Measurements from ENCODE around the gene DLGAP1. TPM values are rescaled to one million over a fixed set of nuclear protein-coding genes. Genes with fewer than 3 reads are reported as not detected.

The DLGAP1 gene
- total and polyA plus RNA-seq, 2 of the 13 experiments (the other 11 are each of a cell fraction or from before 2014, with no cell fraction given) = 0.01 TPM; not detected in 1

- DNase-seq (ENCODE audit: low spot score) (no peak), ATAC-seq (no peak), FAIRE-seq (no peak)
- WGBS (ENCODE audit: low lambda C conversion rate) = 0% methylated on average over 1 of the region's 1 CpG
- Histone ChIP-seq H3K9ac (ENCODE audit: insufficient read depth, low read depth, low read length) (no peak overlapping the region), H3K9me3 (ENCODE audit: low read length) (no peaks in the 10 kb centered on the region), H2AFZ (ENCODE audit: low read length) (no peak overlapping the region), H3K79me2 (ENCODE audit: insufficient read depth, low read length) (no peaks in the 10 kb centered on the region), H3K4me1 (ENCODE audit: insufficient read depth, low read length) (no peaks in the 10 kb centered on the region), H3K4me2 (ENCODE audit: low read depth, low read length) (no peak overlapping the region), H3K27ac (ENCODE audit: extremely low read length, insufficient read depth, low read length) (no peak overlapping the region), H3K4me3 (replicated peaks in 1 of 3; ENCODE audit: insufficient read depth in 1 of 3, low read depth in 2 of 3, low read length in 3 of 3) (no peak overlapping the region), H3K27me3 (ENCODE audit: control insufficient read depth in 1 of 2, insufficient read depth in 2 of 2, low read length in 2 of 2) (no peaks in the 10 kb centered on the region), H3K36me3 (replicated peaks in 1 of 2; ENCODE audit: control insufficient read depth in 1 of 2, insufficient read depth in 2 of 2, low read length in 2 of 2) (no peaks in the 10 kb centered on the region), H4K20me1 (ENCODE audit: insufficient read depth, low read length) (no peaks in the 10 kb centered on the region)
- TF ChIP-seq ZNF234 (CRISPR knock-in tag; conservative IDR thresholded peaks at IDR 0.05) (no peak), MLXIP (CRISPR knock-in tag; IDR thresholded peaks at IDR 0.05; ENCODE audit: borderline replicate concordance) (no peak), ZNF20 (CRISPR knock-in tag; IDR thresholded peaks at IDR 0.05) (no peak), ZNF788 (CRISPR knock-in tag; IDR thresholded peaks at IDR 0.05; ENCODE audit: borderline replicate concordance) (no peak), ZSCAN30 (CRISPR knock-in tag; IDR thresholded peaks at IDR 0.05) (no peak), STAT5B (CRISPR knock-in tag; IDR thresholded peaks at IDR 0.05) (no peak), ZFY (CRISPR knock-in tag; IDR thresholded peaks at IDR 0.05) (no peak), TFE3 (CRISPR knock-in tag; IDR thresholded peaks at IDR 0.05) (no peak), NR2C2 (CRISPR knock-in tag; IDR thresholded peaks at IDR 0.05; ENCODE audit: borderline replicate concordance) (no peak), ZBTB10 (CRISPR knock-in tag; IDR thresholded peaks at IDR 0.05; ENCODE audit: borderline replicate concordance) (no peak), POLR2A (IDR thresholded peaks at IDR 0.05; ENCODE audit: insufficient read depth in 1 of 2, low read depth in 2 of 2, low read length in 2 of 2) (no peak), PHB2 (IDR thresholded peaks at IDR 0.05; ENCODE audit: partially characterized antibody) (no peak), ZNF703 (CRISPR knock-in tag; IDR thresholded peaks at IDR 0.05; ENCODE audit: borderline replicate concordance) (no peak), DRAP1 (CRISPR knock-in tag; IDR thresholded peaks at IDR 0.05) (no peak), AHR (CRISPR knock-in tag; IDR thresholded peaks at IDR 0.05) (no peak)
- no TSS peak for BruUV-seq (replicated peaks)
- ChIA-PET POLR2A (no interaction called here), CTCF (ENCODE audit: low intra/inter-chr PET ratio, low total read pairs) (no interaction called here)
- in situ Hi-C loops (cut with HindIII; ENCODE audit: extremely low pct_ligation_motif_present, low pct_unique_long_range_greater_than_20kb) = no loop called here
- intact Hi-C loops (cut with micrococcal nuclease; ENCODE audit: unreplicated experiment) = no loop called here
Measured at GRCh38 chr18:4335386-4335785, 119.7 kb downstream of the DLGAP1 start.

All from HepG2 (cell line).